ENCODE results near the gene MRPL44. TPM values are rescaled to one million over a fixed set of nuclear protein-coding genes. Genes with fewer than 3 reads are reported as not detected.
A peak's percentile ranks its signal among the peaks of the same experiment; 100 is the strongest.

Gene MRPL44
- total RNA-seq, 1 donor from 2014 or later: 37.3 TPM

DNA sequence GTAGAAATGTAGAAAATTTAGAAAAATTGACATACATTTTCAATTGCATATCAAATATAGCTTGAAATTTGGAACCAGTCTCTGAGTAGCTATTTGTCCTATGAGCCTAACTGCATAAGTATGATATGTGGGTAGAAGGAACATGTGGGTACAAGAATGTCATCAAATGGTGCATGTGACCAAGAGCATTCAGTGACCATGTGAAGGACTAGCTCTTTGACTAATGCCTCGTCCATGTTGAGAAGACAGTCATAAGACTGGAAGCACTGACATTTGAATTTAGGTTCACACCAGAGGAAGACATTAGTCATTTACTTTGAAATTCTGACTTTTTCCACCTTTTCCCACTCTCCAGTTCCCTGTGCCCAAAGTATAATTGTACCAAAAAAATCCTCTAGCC is 12.6 kb downstream of the MRPL44 start:
- Mint-ChIP-seq H3K4me3 (ENCODE audit: unreplicated experiment) (no peak overlapping the region), H3K27me3 (ENCODE audit: unreplicated experiment) (peaks cover 1% of the 10 kb centered on the region), H3K27ac (ENCODE audit: unreplicated experiment) (no peak overlapping the region), H3K36me3 (ENCODE audit: unreplicated experiment) (no peaks in the 10 kb centered on the region), H3K9me3 (ENCODE audit: unreplicated experiment) (no peaks in the 10 kb centered on the region), H3K4me1 (ENCODE audit: low read depth, unreplicated experiment) (peaks cover 8% of the 10 kb centered on the region)
- TF ChIP-seq CTCF (IDR thresholded peaks at IDR 0.05; ENCODE audit: partially characterized antibody, unreplicated experiment): no peak
- no peak for DNase-seq

- no peak for DNase-seq
- Mint-ChIP-seq H3K36me3 (ENCODE audit: unreplicated experiment) (no peaks in the 10 kb centered on the region), H3K4me3 (ENCODE audit: unreplicated experiment) (no peak overlapping the region), H3K9me3 (ENCODE audit: unreplicated experiment) (no peaks in the 10 kb centered on the region), H3K4me1 (ENCODE audit: low read depth, unreplicated experiment) (peaks cover 8% of the 10 kb centered on the region), H3K27ac (ENCODE audit: unreplicated experiment) (no peak overlapping the region), H3K27me3 (ENCODE audit: unreplicated experiment) (peaks cover 1% of the 10 kb centered on the region)
- TF ChIP-seq CTCF (IDR thresholded peaks at IDR 0.05; ENCODE audit: partially characterized antibody, unreplicated experiment): peak; percentile 84
Observed at GRCh38 chr2:223970343-223971128, 13.3 kb downstream of the MRPL44 start.

GRCh38 chr2:223971731-223972130 is 14.5 kb downstream of the MRPL44 start:
- Mint-ChIP-seq H3K27me3 (ENCODE audit: unreplicated experiment) (peaks cover 1% of the 10 kb centered on the region), H3K36me3 (ENCODE audit: unreplicated experiment) (no peaks in the 10 kb centered on the region), H3K9me3 (ENCODE audit: unreplicated experiment) (no peaks in the 10 kb centered on the region), H3K4me1 (ENCODE audit: low read depth, unreplicated experiment) (peaks cover 8% of the 10 kb centered on the region), H3K27ac (ENCODE audit: unreplicated experiment) (no peak overlapping the region), H3K4me3 (ENCODE audit: unreplicated experiment) (no peak overlapping the region)
- no peak for DNase-seq
- TF ChIP-seq CTCF (IDR thresholded peaks at IDR 0.05; ENCODE audit: partially characterized antibody, unreplicated experiment): no peak

DNA sequence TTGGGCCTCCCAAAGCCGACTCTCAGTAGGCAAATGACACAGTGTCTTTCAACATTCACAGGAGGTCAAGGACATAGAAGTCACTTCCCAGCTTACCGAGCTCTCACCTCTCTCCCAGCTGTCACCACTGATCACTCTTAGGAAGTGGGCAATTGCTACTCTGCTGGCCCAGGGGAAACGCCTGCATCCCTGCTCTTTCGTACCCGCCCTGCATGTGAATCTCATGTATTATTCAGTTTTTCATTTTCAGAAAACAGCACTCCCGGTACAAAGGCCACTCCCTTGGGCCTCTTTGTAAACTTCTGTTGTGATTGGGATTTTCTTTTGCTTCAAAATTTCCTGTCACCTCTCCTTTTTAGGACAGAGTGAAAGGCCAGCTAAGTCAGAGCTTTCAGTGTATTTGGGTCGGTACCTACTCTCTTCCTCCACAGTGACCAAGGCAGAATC is 15.4 kb downstream of the MRPL44 start:
- DNase-seq: no peak
- no peak overlapping the region for H3K27ac Mint-ChIP-seq (ENCODE audit: unreplicated experiment)
- no peak overlapping the region for H3K4me3 Mint-ChIP-seq (ENCODE audit: unreplicated experiment)
- H3K4me1 Mint-ChIP-seq (ENCODE audit: low read depth, unreplicated experiment): peaks cover 8% of the 10 kb centered on the region
- peaks cover 1% of the 10 kb centered on the region for H3K27me3 Mint-ChIP-seq (ENCODE audit: unreplicated experiment)
- no peak for TF ChIP-seq CTCF (IDR thresholded peaks at IDR 0.05; ENCODE audit: partially characterized antibody, unreplicated experiment)
- no peaks in the 10 kb centered on the region for H3K36me3 Mint-ChIP-seq (ENCODE audit: unreplicated experiment)
- H3K9me3 Mint-ChIP-seq (ENCODE audit: unreplicated experiment): no peaks in the 10 kb centered on the region

GRCh38 chr2:223973606-223974005 is 16.3 kb downstream of the MRPL44 start:
- H3K4me3 Mint-ChIP-seq (ENCODE audit: unreplicated experiment): no peak overlapping the region
- peaks cover 1% of the 10 kb centered on the region for H3K27me3 Mint-ChIP-seq (ENCODE audit: unreplicated experiment)
- no peak overlapping the region for H3K27ac Mint-ChIP-seq (ENCODE audit: unreplicated experiment)
- peaks cover 8% of the 10 kb centered on the region for H3K4me1 Mint-ChIP-seq (ENCODE audit: low read depth, unreplicated experiment)
- no peak for TF ChIP-seq CTCF (IDR thresholded peaks at IDR 0.05; ENCODE audit: partially characterized antibody, unreplicated experiment)
- no peaks in the 10 kb centered on the region for H3K36me3 Mint-ChIP-seq (ENCODE audit: unreplicated experiment)
- DNase-seq: no peak
- H3K9me3 Mint-ChIP-seq (ENCODE audit: unreplicated experiment): no peaks in the 10 kb centered on the region
